WI38 (cell line): ENCODE results near the gene MYO15A.
A peak's percentile ranks its signal among the peaks of the same experiment; 100 is the strongest.

Experiments used
- H3K4me3 ChIP-seq: 2 replicates; pipeline ENCODE4 v1.5.1; 2011; ENCODE audit warnings: low read depth, mild to moderate bottlenecking, control low read depth, low read length
- CTCF ChIP-seq: IDR thresholded peaks from 2 replicates; pipeline ENCODE4 v1.5.1; 2012; ENCODE audit warnings: low read depth, mild to moderate bottlenecking, control low read depth, low read length

The MYO15A gene

GRCh38 chr17:18179196-18179595 lies 70.6 kb downstream of the MYO15A start:
- no peak for TF ChIP-seq CTCF
- H3K4me3 ChIP-seq: no peak overlapping the region

DNA sequence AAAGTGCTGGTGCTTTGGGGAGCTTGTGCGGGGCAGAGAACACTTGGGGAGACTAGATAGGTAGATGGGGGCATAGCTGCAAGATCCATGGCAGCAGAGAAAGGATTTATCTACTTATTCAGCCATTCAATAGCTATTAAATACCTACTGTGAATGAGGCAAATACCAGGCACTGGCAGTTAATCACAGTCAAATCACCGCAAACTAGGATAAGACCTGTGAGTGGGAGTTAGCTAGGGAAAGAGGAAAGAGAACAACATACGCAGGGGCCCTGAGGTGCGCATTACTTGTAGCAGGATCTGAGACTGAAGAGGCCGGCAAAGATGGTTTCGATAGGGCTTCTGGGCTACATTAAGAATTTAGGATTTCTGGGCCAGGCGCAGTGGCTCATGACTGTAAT lies 71.2 kb downstream of the MYO15A start:
- no peak for TF ChIP-seq CTCF
- no peak overlapping the region for H3K4me3 ChIP-seq

- no peak for TF ChIP-seq CTCF
- no peak overlapping the region for H3K4me3 ChIP-seq
Observed at GRCh38 chr17:18181358-18181757, 72.8 kb downstream of the MYO15A start.

DNA sequence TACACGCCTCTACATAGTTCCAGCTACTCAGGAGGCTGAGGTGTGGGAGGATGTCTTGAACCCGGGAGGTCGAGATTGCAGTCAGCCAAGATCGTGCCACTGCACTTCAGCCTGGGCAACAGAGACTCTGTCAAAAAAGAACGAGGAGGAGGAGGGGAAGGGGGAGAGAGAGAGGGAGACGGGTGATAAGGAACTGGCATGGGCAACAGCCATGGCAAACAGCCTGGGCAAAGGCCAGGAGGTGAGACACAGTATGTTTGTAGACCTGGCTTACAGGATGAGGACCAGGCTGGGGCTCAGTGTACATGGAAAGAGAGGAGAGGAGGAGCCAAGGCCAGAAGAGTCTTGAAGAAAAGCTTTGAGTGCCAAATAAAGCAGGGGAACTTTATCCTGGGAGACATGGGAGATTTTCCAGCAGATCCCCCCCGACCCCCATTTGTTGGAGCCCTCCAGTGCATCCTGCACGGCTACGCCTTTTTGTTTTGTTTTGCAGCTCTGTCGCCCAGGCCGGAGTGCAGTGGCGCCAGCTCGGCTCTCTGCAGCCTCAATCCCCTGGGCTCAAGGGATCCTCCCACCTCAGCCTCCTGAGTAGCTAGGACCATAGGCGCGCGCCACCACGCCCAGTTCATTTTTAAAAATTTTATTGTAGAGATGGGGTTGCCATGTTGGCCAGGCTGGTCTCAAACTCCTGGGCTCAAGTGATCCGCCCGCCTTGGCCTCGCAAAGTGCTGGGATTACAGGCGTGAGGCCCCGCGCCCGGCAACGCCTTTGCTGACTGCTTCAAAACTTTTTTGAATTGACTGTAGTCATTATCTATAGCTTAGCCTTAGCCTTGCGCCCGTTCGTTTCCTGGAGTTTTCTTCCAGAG lies 73.8 kb downstream of the MYO15A start:
- no peak for TF ChIP-seq CTCF
- H3K4me3 ChIP-seq: peak overlapping the region; percentile 83

- TF ChIP-seq CTCF: no peak
- peak overlapping the region; percentile 83 for H3K4me3 ChIP-seq
Observed at GRCh38 chr17:18182978-18183333, 74.4 kb downstream of the MYO15A start.

GRCh38 chr17:18183334-18184142 lies 75.0 kb downstream of the MYO15A start, which contains the start of gene ALKBH5:
Gene ALKBH5 (plus strand): TSS chr17:18183828. CDS start chr17:18184244, 416 bp downstream.
- H3K4me3 ChIP-seq: peak within 1 kb of the TSS; percentile 83
- 0 out of 2 replicates have a peak, but pooled peaks have one; percentile 6 for TF ChIP-seq CTCF
